Raji (cell line): Measurements from ENCODE around the gene FBRSL1.

Source experiments
- POLR2A ChIP-seq: IDR thresholded peaks from 2 replicates; pipeline ENCODE4 v1.6.1; 2011; ENCODE audit warnings: low read depth, low read length, control low read depth; ENCODE audit not compliant: insufficient read depth

FBRSL1 gene

GRCh38 chr12:132542661-132543060 is 52.7 kb downstream of the FBRSL1 start:
- TF ChIP-seq POLR2A, result no peak

GRCh38 chr12:132543298-132544079 is 53.5 kb downstream of the FBRSL1 start:
- no peak for TF ChIP-seq POLR2A

GRCh38 chr12:132544080-132544397 is 54.1 kb downstream of the FBRSL1 start:
- TF ChIP-seq POLR2A, result no peak

GRCh38 chr12:132544498-132544897 is 54.5 kb downstream of the FBRSL1 start:
- TF ChIP-seq POLR2A, result no peak

GRCh38 chr12:132545164-132545953 is 55.4 kb downstream of the FBRSL1 start:
- no peak for TF ChIP-seq POLR2A

- no peak for TF ChIP-seq POLR2A
Observed at GRCh38 chr12:132545955-132546354, 56.0 kb downstream of the FBRSL1 start.

GRCh38 chr12:132546647-132547046 is 56.7 kb downstream of the FBRSL1 start:
- no peak for TF ChIP-seq POLR2A

- no peak for TF ChIP-seq POLR2A
Observed at GRCh38 chr12:132547205-132547740, 57.3 kb downstream of the FBRSL1 start.

GRCh38 chr12:132548430-132549058 is 58.6 kb downstream of the FBRSL1 start:
- TF ChIP-seq POLR2A, result no peak

- TF ChIP-seq POLR2A, result no peak
Observed at GRCh38 chr12:132549059-132549458, 59.1 kb downstream of the FBRSL1 start.

- no peak for TF ChIP-seq POLR2A
Observed at GRCh38 chr12:132550014-132550802, 60.3 kb downstream of the FBRSL1 start.

- no peak for TF ChIP-seq POLR2A
Observed at GRCh38 chr12:132550830-132551640, 61.1 kb downstream of the FBRSL1 start.

GRCh38 chr12:132551641-132552031 is 61.7 kb downstream of the FBRSL1 start:
- no peak for TF ChIP-seq POLR2A
